SIG-M5 treated with dmso at 0.1 percent for 504 hours (cell line): ENCODE data around the gene FHOD1.

Experiments used
- DNase-seq: peaks from one replicate; lab custom pipeline; 2025; ENCODE audit not compliant: unreplicated experiment; lab: John Stamatoyannopoulos, UW

FHOD1 gene

GRCh38 chr16:67247192-67248072, at the start of gene FHOD1:
TSS of gene FHOD1 (minus strand) at chr16:67247481. CDS start at chr16:67247410, 71 bp downstream.
- DNase-seq = peak; percentile 90

DNA sequence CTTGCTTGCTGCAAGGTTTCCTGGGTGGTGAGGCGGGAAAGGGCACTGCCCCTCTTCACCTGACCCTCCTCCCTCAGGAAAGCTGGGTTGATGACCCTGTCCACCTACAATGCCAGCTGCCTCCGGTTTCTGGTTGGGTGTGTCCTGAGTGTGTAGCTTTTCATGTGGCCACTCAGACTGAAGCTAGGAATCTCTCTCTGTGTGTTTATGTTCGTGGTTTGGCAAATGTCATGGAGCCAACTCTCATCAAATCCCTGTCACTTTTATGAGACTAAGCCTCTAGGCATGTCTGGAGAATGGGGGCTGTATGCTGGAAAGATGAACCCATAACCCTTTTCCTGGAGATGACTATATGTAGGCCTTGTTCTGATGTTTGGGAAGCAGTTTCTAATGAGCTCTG, 49.1 kb upstream of the FHOD1 start:
- no peak for DNase-seq

DNA sequence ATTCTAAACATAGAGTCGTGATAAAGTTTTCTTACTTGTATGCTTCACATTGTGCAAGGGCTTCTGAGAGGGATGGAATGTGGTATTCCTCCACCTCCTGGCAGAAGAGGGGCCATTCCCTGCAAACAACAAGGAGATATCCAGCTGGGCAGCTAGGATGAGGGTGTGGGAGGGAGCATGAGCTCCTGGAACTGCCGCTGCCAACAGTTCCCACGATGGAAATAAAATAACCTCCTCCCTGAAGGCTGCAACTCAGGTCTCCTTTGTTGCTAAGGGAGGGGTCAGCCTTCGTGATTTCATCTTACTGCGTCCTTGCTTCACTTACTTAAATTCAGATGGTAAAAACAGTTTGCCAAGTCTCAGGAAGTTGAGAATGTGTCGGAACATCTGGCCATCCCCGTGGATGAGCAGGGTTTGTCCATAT, 47.7 kb upstream of the FHOD1 start:
- DNase-seq = no peak

DNA sequence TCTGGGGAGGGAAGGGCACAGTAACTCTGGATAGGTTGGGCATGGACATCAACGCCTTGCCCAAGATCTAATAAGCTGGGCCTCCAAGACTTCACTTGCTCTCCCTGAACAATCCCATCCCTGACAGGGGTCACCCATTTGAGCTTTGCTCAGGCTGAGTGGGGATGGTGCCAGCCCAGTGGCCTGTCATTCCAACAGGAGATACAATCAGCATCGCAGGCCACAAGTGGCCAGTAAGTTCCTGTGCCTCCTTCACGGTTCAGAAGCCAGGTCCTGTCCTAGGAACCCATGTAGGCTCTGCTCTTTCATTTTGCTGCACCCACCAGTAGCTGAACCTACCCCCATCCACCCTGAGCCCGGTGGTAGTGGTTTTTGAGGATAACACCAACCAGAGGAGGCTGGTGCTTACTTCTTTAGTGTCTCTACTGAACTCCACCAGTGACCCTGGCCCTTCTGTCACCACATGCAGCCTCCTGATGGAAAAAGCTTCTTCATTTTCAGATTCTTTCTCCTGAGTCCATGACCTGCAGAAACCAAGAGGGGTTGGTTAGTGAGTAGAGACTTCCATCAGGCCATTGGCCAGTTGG, 47.0 kb upstream of the FHOD1 start:
- no peak for DNase-seq

DNA sequence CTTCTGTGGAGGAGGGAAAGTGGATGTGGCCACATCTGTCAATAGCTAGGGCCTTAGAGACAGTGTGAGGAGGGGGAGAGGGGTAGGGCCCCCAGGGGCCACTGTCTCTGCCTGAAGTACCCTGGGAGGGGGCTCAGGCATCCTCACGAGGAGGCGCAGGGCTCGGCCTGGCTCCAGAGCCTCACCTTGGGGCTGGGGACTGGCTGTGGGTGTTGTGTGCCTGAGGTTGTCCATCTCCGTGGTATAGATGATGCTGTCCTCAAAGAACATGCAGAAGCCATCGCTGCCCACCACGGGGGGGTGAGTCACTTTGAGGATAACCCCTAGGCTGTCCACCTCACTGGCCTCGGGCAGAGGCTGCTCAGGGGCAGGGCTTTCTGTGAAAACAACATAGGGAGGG, 44.2 kb upstream of the FHOD1 start:
- DNase-seq = no peak

DNA sequence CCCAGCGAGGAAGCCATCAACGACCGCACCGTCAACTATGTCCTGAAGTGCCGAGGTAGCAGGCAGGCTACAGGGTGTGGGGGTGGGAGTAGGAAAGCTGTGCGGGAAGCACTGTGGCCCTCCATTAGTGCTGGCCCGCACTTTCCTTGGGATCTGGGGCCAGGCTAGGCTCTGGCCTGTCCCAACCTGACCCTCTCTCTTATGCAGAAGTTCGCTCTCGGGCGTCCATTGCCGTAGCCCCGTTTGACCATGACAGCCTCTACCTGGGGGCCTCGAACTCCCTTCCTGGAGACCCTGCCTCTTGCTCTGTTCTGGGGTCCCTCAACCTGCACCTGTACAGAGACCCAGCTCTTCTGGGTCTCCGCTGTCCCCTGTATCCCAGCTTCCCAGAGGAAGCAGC, 40.7 kb upstream of the FHOD1 start:
- DNase-seq = no peak

DNA sequence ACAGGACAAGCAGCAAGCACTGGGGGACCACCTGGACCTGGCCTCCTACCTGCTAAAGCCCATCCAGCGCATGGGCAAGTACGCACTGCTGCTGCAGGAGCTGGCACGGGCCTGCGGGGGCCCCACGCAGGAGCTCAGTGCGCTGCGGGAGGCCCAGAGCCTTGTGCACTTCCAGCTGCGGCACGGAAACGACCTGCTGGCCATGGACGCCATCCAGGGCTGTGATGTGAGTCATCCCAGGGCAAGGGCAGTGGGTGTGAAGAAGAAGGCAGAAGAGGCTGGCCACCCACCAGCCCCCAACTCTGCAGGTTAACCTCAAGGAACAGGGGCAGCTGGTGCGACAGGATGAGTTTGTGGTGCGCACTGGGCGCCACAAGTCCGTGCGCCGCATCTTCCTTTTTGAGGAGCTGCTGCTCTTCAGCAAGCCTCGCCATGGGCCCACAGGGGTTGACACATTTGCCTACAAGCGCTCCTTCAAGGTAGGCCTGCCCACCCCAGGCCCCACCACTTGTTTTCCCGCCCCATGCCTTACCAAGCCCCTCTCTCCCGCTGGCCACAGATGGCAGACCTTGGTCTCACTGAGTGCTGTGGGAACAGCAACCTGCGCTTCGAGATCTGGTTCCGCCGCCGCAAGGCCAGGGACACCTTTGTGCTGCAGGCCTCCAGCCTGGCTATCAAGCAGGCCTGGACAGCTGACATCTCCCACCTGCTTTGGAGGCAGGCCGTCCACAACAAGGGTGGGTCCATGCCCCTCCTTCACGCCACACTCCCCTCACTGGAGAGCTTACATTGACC, 39.4 kb upstream of the FHOD1 start:
- no peak for DNase-seq

DNA sequence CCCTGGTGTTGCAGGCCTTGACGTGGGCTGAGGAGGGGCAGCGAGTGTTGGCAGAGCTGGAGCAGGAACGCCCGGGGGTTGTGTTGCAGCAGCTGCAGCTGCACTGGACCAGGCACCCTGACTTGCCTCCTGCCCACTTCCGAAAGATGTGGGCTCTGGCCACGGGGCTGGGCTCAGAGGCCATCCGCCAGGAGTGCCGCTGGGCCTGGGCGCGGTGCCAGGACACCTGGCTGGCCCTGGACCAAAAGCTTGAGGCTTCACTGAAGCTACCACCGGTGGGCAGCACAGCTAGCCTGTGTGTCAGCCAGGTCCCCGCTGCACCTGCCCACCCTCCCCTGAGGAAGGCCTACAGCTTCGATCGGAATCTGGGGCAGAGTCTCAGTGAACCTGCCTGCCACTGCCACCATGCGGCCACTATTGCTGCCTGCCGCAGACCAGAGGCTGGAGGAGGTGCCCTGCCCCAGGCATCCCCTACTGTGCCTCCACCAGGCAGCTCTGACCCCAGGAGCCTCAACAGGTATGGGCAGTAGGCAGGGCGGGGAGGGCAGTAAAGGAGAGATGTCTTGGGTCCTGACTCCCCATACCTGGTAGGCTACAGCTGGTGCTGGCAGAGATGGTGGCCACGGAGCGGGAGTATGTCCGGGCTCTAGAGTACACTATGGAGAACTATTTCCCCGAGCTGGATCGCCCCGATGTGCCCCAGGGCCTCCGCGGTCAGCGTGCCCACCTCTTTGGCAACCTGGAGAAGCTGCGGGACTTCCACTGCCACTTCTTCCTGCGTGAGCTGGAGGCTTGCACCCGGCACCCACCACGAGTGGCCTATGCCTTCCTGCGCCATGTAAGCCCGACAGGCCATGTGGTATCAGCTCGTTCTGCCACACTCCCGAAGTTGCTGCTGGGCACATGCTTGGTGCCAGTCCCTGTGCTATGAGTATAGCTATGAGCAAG, 37.7 kb upstream of the FHOD1 start:
- DNase-seq = no peak

- DNase-seq = no peak
These were observed 36.7 kb upstream of the FHOD1 start for GRCh38 chr16:67283826-67284555.

- no peak for DNase-seq
These were observed 36.0 kb upstream of the FHOD1 start for GRCh38 chr16:67283039-67283825.

GRCh38 chr16:67282447-67282805, 35.1 kb upstream of the FHOD1 start:
- no peak for DNase-seq

DNA sequence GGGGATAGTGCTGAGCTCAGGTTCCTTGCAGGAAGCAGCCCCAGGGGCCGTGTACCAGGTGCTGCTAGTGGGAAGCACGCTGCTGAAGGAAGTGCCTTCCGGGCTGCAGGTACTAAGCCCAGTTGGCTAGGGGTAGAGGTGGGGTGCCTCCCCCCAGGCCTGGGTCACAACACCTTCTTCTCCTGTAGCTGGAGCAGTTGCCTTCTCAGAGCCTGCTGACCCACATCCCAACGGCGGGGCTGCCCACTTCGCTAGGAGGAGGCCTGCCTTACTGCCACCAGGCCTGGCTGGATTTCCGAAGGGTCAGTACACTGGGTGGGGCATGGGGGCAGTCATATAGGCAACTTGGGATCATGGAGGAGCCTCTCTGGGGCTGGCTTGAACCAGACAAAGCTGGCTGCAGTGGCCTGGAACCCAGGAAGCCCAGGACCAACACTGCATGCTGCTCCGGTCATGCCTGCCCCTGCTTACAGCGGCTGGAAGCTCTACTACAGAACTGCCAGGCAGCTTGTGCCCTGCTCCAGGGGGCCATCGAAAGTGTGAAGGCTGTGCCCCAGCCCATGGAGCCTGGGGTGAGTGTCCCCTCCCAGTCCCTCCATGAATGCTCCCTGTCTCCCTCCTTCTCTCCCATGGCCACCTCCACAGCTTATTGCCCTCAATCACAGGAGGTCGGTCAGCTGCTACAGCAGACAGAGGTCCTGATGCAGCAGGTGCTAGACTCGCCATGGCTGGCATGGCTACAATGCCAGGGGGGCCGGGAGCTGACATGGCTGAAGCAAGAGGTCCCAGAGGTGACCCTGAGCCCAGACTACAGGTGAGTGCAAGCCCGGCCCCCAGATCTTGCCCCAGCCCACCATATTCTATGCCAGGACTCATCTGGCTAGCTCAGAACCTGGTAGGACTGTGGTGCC, 34.5 kb upstream of the FHOD1 start:
- DNase-seq = no peak

GRCh38 chr16:67280090-67281015, 33.1 kb upstream of the FHOD1 start:
- no peak for DNase-seq

DNA sequence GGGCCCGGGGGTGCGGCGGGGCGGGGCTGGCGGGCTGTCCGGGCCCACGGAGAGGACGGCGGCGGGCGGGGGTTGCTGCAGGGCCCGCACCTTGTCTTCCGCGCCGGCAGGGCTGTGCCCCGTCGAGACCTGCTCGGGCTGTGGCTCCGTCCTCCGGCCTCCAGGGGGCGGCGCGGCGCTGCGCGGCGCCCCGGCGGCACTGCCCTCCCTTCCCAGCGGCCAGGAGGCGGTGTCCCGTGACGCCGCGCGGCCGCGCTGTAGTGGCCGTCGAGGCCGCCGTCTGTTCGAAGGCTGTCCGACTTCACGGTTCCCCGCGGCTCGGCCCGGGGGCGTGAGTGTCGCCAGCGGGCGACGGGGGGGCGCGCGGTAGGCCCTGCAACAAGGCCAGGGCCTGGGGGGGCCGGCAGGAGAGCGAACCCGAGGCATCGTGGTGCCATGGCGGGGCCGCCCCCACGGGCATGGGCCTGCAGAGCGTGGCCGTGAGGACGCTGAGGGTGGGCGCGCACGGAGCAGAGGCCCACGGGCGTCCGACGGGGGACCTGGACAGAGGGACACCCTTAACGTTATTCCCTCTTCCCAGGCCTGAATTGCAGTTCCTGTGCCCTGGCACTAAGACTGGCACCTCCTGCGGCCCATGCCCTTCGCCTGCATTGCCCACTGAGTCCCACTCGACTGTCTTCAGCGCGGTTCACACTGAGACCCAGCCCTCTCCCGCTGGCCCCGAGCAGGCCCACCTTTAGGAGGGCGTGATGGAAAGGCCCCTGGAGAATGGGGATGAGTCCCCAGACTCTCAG, 32.2 kb upstream of the FHOD1 start, which contains the start of gene PLEKHG4:
TSS of gene PLEKHG4 (plus strand) at position 237 of the 794 bp plus-strand sequence. CDS start at position 750, 513 bp downstream.
- peak; percentile 61 for DNase-seq

DNA sequence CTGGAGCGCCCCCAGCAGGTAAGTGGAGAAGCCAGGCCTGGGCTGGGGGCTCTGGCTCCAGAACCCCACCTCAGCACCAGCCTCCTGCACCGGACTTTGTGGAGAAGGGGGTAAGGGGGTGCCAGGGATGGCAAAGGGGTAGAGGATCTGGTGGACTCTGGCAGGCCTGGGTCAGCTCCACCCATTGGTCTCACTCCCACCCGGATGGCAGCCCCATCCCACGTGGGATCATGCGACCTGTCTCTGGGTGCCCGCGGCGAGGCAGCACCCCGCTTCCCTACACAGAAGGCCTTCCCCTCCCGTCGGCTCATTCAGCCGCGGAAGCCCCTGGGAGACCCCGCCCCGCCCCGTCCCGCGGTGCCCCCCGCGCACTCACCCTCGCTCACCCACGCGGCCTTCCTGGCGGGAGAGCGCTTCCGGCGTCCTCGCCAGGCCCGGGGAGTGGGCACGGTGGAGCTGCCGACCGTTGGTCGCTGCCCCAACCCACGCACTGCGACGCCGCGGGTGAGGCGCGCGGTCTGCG, 31.6 kb upstream of the FHOD1 start:
- no peak for DNase-seq
